SHP77 treated with DMSO at 0.1 percent for 48 hours (cell line): Measurements from ENCODE around the gene CIT.
A peak's percentile ranks its signal among the peaks of the same experiment; 100 is the strongest.
"Not testable (repeated sequence)": the region's sequence is repeated elsewhere in the genome, so short reads cannot be mapped to it uniquely, and the experiment has no call there.

Source experiments
- DNase-seq: peaks from one replicate; lab custom pipeline; 2025; lab: John Stamatoyannopoulos, UW

Gene CIT

DNA sequence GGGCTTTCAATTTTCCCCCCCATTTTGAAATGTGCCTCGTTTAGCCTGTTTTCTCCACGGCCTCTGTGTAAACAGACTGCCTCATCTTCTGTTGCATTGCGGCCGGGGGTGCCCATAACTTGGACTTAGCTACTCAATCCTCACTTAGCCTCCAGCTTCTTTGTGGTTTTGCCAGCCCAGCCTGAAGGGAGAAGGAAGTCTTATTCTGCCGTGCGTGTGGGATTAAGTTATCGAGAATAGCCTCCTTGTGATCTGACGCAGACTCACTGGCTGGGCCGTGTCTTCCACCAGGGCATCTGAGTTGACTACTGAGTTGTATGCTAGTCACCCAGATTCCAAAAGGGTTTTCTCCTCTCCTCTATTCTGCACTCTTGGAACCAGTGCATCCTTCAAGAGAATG is 201.1 kb downstream of the CIT start:
- DNase-seq: no peak

DNA sequence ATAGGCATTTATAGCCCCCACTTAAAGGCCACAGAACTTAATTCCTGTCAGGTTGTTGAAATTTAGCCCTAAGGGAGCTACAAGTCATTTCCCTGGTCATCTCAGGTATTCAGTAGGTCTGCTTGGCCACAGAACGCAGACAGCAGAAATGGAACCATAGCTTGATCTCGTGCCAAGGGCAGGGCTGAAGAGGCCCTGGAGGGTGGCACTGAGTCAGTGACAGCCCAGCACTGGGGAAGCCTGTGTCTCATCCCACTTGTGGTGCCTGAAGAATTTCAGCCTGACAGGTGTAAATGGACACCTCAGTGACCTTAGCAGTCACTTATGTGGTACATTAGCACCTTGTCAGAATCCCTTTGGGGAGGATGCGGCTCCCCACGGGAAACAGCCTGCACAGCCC is 202.6 kb downstream of the CIT start:
- DNase-seq: no peak

DNA sequence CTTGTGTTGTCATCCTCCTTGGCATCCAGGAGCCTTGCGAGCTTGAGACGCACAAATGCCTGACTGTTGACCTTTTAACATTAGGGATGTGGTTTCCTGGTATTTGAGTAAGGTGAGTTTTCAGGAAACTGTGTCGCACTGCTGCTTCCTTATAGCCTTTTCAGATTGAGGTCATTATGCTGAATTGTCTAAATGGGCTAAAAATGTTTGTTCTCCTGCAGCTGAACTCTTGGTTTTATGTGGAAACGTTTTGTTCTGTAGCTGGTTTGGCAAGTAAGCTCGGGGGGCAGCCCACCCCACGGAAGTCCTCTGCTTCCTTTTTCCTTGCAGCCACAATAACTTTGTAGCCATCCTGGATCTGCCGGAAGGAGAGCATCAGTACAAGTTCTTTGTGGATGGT is 203.5 kb downstream of the CIT start:
- DNase-seq: no peak

DNA sequence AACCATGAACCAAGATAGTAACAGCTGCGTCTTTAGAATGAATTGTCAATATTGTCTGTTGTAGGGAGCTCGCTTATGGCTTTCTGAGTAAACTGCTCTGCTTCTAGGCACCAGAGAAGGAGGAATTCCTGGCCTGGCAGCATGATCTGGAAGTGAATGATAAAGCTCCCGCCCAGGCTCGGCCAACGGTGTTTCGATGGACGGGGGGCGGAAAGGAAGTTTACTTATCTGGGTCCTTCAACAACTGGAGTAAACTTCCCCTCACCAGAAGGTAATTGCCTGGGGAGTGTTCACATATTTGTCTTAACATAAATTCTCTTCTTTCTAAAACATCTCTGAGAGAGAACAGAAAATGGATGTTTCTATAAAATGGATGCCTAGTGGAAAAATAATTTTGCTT is 204.9 kb downstream of the CIT start:
- no peak for DNase-seq

DNA sequence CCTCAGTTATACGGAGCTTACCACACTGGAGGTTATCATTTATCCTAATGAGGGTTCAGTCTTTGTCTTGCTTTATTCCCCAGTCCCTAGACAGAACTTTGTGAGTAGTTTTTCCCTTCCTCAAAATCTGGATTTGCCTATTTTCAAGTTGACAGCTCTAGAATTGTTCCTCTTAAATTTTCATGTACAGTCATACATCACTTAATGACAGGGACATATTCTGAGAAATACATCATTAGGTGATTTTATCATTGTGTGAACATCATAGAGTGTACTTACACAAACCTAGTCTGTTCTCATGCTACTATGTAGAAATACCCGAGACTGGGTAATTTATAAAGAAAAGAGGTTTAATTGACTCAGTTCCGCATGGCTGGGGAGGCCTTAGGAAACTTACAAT is 206.1 kb downstream of the CIT start:
- DNase-seq: no peak

DNA sequence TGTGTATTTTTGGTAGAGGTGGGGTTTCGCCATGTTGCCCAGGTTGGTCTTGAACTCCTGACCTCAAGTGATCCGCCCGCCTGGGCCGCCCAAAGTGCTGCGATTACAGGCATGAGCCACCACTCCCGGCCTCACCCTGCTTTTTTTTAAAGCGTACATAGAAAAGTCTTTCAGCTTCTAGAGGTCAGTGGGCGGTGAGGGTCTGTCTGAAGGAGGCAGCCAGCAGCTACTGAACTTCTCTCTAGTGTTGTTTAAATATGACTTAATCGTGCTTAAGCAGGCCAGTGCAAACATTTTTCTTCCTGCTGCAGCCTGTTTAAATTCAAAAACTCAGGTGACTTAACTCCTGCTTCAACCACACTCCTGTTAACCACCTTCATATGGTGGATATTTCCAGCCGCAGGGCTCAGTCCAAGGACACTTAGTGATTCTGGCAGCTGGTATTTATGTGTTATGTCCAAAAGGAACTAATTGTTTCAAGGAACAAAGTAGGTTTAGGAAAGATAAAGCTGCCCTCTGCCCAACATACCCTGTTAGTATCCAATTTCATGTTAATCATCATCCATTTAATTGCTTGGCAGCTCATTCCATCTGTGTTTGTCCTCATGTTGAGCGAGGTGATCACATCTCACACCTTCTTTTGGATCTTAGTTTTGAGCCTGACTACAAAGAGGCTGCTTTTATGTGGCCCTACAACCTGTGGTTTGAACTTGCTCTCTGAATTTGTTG is 207.2 kb downstream of the CIT start:
- no peak for DNase-seq

DNA sequence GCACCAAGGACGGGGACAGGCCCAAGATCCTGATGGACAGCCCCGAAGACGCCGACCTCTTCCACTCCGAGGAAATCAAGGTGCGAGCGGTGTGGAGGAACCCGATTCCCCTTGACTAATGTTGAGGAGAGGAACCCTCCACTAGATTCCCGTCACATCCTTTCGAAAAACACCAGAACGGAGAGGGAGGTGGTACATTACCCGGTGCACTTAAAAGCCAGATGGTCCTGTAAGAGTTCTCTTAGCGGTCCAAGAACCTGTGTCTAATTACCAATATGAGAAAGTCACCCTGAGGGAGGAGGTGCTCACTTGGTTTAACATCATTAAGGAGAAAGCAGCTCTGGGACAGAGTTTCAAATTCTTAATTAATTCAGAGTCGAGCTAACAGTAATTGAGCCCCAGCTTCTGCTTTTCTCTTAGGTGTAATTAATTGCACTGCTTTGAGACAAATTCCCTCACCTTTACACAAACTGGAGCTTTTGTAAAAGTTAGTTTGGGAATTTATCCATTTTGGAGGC is 208.7 kb downstream of the CIT start:
- DNase-seq: peak; percentile 26

DNA sequence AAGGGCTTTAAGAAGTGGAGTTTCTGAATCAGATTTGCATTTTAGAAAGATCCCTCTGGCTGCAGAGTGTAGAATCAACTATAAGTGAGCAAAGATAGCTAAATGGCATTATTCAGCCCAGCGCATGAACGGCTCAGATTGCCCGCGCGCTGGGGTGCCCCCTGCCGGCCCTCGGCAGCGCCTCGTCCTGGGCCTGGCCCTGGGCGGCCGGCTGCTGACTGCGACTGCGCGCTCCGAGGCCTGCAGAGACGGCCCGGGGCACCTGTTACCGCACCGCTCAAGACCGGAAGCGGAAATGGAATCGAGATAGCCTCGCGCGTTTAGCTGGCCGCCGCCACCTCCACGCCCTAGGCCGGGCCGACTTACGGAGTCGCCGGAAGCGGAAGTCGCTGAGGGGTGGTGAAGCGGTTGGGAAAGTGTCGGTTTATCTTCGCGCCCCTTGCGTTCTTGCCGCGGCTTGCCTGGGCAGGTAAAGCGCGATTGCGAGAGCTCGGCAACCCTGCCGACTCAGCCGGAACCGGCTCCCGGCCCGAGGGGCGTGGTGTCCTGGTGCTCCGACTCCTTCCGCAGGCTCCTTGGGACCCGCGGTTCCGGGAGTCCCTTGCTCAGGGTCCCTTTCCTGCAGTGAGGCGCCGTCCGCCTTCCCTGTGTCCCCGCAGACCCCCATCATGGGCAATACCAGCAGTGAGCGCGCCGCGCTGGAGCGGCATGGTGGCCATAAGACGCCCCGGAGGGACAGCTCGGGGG is 209.4 kb downstream of the CIT start, which contains the start of gene PRKAB1:
Gene PRKAB1, plus strand, starts transcription at position 557 of the 747 bp plus-strand sequence. Its CDS starts 112 bp downstream, at position 669.
- DNase-seq: peak; percentile 96

DNA sequence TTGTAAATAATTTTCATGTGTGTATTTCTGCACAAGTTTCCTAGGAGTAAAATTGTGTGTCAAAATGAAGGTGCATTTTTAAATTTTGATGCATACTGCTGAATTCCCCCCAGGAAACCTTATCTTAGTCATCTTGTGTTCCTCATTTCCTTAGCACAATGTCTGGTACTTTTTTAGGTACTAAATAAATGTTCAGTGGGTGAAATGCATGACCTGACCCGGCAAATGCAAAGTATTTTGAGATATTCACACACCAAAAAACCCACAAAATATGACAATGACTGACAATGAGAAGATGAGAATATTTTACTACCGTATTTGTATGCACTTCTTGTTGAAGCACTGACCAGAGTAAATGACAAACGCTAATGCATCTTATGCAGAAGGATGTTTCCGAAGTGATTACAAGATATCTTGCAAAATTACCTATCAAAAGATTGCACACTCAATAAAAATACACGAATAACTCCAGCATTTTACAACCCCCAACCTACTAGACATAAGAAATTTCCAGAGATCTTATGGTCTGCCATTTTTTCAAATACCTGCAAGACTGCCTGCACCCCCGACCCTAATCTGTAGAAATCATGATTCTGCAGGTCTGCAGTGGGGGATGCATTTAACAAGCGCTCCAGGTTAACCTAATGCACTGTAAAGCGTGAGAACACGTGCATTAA is 210.1 kb downstream of the CIT start:
- no peak for DNase-seq

DNA sequence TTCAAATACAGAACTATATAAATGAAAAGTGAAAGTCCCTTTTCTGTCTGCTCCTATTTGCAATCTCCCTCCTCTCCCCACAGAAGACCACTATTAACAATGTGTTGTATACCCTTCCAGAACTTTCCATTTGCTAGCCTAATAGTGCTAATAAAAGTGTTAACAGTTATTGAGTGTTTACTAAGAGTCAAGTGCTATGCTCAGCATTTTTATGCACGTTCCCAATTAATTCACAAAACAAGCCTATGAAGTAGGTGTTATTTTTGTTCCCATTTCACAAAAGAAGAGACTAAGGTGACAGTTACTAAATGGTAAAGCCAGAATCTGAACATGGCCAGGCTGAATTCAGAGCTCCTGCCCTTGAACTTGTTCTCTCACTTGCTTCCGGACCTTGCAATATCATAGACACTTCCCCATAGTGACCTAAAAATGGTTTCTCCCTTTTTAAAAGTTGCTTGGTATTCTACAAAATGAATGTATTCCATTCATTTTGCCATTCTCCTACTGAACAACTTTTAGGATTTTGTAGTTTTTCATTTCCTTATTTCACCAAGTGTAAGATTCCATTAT is 210.8 kb downstream of the CIT start:
- DNase-seq: no peak

DNA sequence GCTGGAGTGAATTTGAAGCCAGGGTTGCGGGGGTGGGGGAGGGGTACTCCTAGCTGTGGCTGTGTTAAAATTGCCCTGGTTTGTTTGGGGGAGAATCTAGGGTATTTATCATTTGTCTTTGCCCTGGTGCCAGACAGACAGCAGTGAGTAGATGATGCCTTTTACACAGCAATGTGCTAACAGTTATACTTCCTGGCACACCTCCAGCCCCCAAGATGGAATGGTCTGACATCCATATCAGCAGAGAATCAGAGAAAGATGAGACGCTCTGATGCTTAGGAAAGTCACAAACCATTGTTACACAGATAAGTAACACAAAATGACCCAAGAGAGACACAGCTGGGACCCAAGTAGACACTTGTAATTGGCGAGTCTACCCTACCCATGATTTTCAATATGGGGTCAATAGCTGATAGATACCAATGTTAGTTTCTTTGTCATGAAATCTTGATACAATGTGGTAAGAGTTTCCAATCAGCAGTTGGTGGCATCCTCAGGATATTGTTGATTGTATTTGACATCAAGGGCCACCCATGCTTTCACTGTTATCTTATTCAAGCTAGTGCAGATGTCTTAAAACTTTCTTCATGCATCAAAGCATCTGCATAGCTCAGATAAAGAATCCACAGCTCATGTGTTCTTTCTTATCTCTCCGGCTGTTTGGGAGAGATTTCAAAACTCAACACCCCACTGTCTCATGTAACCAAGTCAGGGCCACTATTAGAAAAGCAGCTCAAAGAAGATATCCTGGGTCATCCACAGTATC is 211.8 kb downstream of the CIT start:
- DNase-seq: no peak

DNA sequence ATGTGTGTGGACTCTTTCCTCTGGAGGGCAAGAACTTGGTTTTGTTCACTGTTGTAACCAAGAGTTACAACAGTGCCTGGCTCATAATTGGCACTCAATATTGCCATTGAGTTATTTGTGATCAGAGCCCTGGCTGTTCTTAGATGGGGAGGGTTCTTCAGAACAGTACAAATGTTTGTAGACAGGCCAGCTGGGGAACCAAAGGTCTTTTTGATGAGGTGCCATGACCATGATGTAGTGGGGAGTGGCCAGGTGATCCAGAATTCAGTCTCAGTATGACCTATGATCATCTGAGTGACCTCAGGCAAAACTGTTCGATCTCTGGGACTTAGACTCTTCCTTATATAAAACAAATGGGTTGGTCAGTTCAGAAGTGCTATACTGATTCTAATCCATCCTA is 212.5 kb downstream of the CIT start:
- DNase-seq: no peak

DNA sequence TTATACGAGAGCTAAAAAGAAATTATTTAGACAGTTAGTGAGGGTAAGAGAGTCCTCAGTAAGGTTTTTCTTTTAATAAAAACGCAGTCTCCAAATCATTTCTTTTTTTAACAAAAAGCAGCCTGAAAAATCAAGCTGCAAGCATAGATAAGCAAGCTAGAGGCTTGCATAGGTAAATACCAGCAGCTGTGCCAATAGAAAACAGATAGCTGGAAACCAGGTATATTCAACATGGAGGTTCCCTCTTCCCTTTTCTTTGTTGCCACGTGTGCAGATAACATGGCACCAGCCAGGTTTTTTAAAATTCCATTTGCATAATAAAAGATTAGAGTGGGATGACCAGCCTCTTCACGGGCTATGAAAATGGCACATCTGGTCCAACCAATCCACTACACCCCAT is 215.2 kb downstream of the CIT start:
- DNase-seq: no peak

DNA sequence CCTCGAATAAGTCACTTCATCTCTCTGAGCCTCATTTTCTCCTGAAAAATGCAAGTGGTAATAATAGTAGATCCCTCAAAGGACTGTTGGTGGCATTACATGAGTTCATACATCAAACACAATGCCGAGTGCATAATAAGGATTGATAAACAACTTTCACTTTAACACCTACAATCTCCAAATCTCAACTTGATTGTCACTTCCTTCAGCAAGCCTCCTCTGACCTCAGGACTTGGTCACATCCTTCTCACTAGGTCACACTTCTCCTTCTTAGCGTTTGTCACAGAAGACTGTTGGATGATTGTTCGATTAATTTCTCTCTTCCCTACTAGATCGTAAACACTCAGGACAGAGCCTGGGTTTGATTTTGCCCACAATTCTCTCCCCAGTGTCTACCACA is 217.0 kb downstream of the CIT start:
- DNase-seq: no peak

DNA sequence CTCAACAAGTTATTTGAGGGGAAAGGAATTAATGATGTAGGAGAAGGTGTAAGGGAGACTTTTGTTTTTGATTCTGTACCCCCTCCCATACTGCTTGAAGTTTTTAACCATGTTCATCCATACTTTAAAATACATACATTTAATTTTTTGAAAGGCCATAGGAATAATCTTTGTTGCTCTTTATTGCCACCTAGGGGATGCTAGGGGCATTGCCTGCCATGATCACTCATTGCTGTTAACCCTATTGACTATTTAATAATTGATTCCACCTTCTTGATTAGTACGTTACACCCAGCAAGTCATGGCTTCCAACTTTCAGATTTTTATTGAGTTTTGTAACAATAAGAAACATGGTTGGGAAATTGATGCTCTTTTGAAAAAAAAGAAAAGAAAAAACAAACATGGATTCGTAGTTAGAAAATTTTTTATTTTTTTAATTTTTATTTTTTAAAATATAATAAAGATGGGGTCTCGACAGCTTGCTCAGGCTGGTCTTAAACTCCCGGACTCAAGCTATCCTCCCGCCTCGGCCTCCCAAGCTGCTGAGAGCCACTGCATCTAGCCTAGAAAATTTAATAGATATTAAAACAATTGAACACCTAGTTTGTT is 217.7 kb downstream of the CIT start:
- peak; percentile 13 for DNase-seq

DNA sequence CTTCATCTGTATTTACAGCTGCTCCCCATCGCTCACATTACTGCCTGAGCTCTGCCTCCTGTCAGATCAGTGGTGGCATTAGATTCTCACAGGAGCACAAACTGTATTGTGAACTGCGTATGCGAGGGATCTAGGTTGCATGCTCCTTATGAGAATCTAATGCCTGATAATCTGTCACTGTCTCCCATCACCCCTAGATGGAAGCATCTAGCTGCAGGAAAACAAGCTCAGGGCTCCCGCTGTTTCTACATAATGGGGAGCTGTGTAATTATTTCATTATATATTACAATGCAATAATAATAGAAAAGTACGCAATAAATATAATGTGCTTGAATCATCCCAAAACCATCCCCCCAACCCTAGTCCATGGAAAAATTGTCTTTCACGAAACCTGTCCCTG is 219.0 kb downstream of the CIT start:
- DNase-seq: not testable (repeated sequence)

DNA sequence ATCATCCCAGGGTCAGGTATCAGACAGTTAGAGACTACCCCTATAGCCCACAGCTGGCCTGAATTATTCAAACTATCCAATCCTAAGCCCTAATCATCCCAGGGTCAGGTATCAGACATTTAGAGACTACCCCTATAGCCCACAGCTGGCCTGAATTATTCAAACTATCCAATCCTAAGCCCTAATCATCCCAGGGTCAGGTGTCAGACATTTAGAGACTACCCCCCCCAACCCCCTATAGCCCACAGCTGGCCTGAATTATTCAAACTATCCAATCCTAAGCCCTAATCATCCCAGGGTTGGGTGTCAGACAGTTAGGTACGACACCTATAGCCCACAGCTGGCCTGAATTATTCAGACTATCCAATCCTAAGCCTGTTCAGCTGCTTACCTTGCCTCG is 220.1 kb downstream of the CIT start:
- not testable (repeated sequence) for DNase-seq

DNA sequence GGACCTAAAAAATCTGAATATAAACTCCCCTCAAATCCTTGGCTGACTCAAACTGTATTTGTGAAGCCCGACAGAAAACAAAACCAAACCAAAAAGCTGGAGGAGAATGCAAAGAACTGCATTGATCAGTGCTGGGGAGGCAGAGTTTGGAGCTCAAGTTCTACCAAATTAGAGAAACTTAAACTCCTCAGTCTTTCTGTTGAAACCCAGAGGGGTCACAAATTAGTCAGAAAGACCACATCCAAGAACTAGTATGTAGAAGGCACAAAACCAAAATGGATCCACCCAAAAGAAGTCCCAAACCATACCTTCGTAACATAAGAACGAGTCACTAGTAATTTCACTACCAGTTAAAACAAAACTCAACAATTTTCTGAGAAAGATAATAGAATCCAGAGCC is 224.5 kb downstream of the CIT start:
- no peak for DNase-seq

DNA sequence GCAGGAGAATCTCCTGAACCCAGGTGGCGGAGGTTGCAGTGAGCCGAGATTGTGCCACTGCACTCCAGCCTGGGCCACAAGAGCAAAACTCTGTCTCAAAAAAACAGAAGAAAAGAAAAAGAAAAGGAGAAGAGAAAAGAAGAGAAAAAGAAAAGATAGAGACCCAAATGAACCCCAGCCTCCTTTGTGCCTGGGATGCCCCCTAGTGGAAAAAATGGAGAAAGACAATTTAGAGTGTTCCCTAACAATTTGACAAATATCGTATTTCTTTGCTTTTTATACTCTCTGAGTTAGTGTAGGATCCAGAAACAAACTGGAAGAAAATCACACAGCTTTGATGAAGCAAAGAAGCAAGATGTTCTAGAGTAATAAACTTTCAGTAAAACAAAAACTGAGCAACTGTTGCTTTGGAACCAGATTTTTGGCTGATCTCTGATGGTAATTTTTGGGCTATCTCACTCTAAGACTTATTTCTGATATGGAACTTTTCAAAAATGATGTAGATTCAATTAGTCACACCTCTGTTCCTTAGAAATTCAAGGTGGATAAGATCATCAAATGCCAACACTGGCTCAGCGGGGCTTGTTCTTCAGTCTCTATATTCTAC is 227.8 kb downstream of the CIT start:
- DNase-seq: peak; percentile 2

DNA sequence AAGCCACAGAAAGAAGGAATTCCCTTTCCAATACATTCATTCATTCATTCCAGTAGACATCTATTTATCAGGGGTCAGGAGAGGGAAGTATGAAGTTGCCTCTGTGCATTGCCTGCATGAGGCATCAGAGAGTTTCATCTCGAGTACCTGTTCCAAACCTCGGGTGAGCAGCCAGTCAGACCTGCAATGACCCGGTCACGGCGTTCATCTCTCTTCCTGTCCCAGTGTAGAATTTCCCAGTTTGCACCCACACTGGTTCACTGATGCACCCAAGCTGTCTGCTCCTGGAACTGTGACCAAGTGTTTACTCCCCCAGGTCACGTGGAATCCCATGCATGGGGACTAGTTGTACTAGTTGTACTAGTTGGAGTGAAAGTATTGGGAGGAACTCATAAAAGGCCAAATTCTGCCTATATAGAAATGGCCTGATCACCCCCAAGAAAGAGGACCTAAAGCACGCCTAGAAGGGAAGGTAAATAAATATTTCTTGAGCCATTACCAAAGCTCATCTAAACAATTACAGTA is 231.5 kb downstream of the CIT start:
- no peak for DNase-seq

DNA sequence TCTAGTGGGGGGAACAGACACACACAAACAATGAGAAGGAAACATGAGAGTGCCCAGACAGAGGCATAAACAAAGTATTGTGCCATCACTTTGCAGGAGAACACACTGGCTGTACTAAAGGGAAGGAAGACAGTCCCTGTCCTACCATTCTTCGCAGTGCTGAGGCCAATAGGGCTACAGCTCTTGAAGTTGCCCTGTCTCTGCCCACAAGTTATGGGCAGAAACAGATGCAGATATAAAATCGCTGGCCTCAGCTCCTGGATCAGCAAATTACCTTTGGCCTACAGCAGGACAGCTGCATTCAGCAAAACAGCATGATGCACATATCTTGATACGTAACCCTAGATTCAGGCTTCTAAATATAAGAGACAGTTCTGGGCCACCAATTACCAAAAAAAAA is 232.2 kb downstream of the CIT start:
- no peak for DNase-seq
